NK-92 treated with Interleukin-12 subunit alpha and Interleukin-12 subunit beta, amount 100 ng/mL, for 24 hours (cell line): ENCODE data around the gene APOD.

Experiments
- DNase-seq: peaks from one replicate; lab custom pipeline; 2025; lab: John Stamatoyannopoulos, UW

The APOD gene

DNA sequence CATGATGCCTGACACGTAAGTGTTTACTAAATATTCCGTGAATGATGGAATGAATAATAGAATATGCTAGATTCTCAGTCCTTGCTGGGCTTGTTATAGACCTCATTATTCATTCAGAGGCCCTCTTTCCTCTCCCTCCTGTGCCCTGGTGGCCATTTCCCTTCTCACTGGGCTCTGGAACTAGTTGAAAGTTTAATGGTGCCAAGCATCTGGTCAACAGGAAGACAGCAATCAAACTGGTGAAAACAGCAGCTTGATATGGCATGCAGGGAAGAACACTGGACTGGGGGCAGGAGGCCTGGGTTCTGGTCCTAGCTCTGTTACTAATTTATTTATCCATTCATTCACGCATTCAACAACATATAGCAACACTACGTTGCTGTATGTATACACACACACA, 3.7 kb upstream of the APOD start:
- no peak for DNase-seq

DNA sequence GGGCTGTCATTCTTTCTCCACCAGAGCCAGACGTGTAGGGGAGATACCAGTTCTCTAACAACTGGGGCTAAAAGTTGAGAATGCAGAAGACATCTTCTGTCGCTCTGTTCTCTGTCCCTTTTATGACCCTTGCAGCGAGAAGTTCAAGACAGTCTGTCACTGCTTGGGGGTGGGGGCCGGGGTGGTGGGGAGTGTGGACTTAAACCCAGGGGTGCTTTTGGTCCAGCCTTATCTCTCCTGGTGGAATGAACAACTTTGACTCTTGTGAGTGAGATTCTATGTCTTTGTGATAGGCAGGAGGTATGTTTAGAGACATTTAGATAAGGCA, 767 bp upstream of the APOD start:
- no peak for DNase-seq

DNA sequence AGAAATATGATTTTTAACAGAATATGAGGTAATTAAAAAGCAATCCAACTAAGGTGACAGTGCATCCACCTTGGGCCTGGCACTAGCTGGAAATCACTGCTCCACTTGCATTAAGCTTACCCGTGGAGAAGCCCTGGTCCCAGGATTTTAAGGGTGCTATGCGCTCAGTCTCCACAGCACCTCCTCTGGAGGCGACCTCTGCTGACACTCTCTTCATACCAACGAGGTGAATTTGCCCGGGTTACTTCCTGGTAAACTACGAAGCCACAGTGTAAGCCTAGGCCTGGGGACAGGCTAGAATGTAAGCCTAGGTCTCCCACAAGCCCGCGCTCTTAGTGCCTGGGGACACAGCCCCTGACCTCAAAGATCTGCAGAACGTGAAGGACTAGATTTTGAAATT, 793 bp downstream of the APOD start:
- DNase-seq: no peak

DNA sequence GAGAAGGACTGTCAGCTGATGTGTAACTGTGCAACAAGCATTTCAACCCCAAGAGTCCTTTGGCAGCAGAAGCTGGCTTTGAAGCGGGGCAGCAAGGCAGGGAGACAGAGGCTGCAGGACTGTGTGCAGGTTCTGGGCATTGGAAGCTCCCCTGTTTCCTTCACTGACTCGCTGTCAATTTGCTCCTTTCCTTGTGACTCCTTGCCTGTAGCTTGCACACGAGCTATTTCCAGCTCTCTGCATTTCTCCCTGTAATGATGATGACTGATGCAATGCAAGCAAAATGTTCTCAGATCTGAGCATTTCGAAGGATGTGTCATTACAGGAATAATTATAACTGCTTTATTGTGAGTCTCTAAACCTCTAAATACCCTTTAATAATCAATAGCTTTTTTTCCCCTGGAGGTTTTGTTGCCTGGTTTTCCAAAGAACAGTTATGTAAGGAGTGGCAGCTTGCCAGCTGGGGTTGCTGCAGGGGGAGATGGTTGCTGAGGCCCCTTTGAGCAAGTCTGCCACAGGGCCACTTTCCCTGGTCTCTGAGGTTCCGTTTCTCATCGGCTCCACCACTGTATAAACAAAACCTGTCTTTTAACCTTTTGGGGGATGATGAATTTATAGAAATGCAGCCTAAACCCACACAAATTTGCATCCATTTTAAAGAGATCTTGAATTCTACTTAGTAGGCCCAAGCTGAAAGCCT, 2.8 kb downstream of the APOD start:
- no peak for DNase-seq

DNA sequence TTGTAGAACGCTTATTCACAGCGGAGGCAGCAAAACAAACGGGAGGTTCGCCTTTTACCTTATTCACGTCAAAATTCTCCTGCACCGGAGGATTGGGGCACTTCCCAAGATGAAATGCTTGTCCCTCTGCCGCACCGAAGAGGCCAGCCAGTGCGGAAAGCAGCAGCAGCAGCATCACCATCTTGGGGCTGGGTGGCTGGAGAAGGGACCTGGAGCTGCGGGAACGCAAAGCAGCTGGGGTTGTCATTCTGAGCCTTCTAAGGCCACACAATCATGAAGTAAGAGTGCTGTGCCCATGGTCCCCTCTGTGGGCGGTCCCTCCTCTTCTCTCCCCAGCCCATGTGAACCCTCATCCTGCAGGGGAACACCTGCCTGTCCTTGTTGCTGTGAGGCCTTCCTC, 4.5 kb downstream of the APOD start:
- DNase-seq: no peak

DNA sequence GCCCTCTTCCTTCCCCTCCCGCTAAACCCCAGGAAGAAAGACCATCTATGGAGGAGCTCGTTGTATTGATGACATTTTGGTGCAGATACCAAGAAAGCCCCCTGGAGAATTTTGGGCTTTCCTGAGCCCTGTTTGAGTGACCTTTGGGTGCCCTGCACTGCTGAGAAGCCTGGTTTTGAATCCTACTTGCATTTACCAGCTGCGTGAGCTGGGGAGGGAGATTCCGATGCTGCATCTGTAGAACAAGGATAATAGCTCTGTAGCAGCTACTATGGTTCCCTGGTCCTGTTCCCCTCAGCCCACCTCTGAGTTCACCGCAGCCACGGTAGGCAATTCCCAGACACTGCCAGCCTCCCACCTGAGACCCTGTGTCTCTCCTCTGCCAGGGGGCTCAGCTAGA, 5.2 kb downstream of the APOD start:
- DNase-seq: no peak

DNA sequence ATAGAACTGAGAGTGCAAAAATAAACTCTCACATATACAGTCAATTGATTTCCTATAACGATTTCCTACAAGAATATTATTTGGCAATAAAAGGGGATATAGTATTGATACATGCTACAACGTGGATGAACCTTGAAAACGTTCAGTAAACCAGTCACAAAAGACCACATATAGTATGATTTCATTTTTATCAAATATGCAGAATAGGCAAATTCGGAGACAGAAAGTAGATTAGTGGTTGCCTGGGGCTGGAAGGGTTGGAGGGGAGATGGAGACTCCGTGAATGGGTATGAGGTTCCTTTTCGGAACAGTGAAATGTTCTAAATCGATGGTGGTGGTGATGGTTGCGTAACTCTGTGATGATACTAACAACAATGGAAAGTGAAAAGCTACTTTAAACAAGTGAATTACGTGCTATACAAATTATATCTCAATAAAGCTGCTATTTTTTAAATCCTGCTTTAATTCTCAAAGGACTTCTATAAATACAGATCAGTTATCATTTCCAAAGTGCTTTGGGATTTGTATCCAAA, 6.0 kb downstream of the APOD start:
- DNase-seq: no peak

DNA sequence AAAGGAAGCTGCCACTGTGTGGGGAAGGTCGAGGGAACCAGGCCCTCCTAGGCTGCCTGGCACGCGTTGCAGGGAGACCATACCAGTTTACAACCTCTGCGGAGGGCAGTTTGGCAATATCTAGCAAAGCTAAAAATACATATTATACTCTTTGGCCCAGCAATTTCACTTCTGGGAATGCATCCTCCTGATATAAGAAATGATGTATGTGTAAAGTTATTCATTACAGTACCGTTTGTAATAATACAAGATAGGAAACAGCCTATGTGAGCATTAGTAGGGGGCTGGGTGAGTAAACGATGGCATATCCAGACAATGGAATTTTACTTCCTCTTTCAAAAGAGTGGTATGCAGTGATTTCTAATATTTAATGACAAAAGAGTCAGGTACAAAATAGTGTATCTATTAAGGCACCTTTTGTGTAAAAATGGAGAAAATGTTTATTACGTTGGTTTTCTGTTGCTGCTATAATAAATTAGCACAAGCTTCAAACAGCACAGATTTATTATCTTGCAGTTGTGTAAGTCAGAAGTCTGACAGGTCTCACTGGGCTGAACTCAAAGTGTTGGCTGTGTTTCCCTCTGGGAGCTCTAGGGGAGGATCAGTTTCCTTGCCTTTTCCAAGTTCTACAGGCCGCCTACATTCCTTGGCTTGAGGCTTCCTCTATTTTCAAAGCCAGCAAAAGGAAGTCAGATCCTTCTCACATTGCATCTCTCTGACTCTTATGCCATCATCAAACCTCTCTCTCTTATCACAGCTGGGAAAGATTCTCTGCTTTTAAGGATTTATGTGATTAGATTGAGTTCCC, 9.0 kb downstream of the APOD start:
- no peak for DNase-seq

DNA sequence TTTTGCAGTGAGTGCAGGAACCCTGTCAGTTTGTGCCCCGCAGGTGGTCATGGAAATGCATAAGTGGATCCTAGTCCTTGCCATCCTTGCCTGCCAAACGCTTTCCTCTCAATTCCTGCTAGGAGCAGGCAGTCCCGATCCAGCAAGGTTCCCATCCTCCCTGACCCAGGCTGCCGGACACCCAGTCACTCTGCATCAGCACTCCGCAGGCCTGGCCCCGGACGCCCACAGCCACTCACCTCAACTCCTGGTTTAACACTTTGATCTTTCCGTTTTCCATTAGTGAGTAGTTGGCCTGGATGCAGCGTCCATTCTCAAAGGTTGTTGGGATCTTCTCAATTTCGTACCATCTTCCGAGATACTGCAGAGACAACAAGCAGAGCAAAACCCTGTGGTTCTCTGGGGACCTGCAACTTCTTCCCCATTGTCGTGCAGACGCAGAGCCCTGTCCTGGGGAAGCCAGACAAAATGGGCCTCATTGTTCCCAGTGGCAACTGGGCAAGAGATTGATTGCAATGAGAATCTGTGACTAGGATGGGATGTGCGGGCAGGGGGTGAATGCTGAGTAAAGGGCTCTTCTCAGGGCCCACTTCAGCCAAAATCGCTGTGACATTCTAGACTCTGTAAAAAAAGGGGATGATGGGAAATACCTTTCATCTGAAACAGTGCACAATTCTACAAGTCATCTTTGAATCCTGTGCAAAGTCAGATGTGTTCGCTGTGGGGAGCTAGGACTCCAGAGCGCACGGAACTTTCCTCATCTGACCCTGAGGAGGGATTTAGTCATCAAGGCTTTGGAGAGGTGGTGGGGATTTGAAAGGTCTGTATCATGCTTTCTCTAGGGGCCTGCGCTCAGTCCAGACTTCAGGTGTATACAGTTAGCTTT, 9.9 kb downstream of the APOD start:
- no peak for DNase-seq

DNA sequence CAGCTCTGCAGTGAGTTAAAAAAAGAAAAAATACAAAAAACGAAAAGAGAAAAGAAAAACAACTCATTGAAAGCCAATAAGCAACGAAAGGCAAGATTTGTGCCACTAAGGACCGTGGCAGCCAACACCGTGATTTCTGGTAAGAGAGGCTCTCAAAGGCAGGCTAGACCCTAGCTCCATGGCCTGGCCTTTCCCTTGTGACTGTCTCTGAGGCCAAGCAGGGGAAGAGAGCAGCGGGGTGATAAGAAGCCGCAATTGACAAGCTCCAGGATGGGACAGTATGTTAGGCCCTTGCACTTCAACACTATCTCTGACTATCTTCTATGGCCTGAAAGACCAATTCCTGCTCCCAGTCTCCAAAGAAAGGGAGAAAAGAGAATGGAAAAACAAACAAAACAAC, 12.4 kb downstream of the APOD start:
- no peak for DNase-seq

DNA sequence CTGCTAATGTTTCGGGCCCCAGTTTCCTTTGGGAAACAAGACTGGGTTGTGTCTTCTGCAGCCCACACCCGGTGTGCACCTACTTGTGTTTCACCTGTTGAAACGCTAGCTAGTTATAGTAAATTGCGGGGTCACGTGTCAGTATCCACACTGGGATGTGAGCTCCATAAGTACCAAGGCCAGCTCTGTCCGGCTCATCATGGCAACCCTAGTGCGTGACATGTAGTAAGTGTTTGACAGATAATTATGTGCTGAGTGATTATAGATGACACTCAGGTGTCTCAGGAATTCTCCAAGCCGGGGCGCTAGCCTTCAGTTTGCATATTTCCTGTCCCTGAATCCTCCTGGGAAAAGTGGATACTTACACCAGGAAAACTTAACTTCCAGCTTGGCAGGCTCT, 12.8 kb downstream of the APOD start:
- DNase-seq: no peak

DNA sequence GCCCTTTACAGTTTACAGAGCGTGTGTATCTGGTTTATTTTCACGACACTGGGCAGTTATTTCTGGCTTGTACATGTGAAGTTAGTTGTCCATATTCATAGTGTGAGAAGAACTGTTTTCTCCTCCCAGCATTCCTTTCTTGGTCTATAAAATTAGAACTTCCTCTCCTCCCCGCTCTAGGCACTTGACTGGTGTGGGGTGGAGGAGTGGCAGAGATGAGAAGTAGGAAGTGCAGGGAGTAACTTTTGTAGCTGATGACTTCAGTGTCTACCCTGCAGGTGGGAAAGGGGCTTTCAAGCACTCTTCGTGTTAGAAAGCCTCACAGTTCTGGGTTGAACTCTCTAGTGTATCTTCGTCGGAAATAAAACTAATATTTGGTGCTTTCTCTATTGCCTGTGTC, 13.4 kb downstream of the APOD start:
- DNase-seq: no peak

DNA sequence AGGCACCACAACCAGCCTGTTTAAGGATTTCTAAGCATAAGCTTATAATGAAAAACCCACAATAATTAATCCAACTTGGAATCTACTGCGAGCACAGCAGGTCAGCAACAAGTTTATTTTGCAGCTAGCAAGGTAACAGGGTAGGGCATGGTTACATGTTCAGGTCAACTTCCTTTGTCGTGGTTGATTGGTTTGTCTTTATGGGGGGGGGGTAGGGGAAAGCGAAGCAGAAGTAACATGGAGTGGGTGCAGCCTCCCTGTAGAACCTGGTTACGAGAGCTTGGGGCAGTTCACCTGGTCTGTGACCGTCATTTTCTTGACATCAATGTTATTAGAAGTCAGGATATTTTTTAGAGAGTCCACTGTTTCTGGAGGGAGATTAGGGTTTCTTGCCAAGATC, 15.1 kb downstream of the APOD start:
- no peak for DNase-seq

DNA sequence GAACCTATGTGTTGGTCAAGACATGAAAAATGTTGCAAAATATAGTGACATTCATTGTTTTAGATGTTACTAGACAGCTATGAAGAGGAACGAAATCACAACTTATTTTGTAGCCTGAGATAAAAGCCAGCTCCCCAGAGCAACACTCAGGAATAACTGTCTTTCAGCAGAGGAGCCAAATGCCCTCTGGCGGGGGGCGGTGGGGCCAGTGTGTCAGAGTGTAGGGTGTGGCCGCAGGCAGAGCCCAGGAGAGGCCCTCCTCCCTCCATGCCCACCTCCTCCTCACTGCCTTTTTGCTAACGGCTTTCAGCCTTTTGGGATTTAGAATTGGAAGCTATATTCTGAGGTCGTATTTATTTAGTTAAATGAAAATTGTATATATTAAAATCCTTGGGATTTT, 16.9 kb downstream of the APOD start:
- no peak for DNase-seq

DNA sequence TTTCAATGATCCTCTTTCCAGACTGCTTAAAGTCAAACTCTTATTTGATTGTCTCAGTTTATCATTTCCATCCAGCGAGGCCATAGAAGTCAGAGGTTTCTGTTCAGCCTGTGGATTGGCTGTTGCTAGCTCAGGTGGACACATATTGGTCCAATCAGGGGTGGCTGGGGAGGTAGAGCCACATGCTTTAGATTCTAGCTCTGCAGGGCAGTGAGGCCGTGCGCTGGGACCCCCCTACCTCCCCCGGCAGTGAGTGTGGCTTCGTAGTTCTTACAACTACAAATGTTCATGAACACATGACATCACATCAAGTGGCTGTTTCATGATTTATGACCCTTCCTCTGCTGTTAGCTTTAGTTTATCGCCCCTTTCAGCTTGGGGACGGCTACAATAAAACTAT, 18.0 kb downstream of the APOD start:
- DNase-seq: no peak

DNA sequence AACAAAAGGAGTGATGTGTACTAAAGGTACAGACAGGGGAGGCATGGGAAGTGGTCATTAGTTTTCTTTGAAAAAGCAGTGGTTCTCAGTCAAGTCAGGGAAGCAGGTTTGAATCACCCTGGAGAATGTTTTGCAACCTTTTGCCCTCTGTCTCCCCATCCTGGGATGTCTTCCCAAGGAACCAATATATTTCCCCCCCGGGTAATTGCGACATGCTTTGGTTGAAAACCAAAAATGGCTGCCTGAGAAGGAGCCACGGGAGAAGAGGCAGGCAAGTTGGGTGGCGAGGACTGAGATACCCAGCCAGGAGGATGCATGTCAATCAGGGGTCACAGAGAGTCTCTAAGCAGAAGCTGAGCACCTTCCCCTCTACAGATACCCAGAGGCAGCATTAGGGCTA, 20.4 kb downstream of the APOD start:
- no peak for DNase-seq

DNA sequence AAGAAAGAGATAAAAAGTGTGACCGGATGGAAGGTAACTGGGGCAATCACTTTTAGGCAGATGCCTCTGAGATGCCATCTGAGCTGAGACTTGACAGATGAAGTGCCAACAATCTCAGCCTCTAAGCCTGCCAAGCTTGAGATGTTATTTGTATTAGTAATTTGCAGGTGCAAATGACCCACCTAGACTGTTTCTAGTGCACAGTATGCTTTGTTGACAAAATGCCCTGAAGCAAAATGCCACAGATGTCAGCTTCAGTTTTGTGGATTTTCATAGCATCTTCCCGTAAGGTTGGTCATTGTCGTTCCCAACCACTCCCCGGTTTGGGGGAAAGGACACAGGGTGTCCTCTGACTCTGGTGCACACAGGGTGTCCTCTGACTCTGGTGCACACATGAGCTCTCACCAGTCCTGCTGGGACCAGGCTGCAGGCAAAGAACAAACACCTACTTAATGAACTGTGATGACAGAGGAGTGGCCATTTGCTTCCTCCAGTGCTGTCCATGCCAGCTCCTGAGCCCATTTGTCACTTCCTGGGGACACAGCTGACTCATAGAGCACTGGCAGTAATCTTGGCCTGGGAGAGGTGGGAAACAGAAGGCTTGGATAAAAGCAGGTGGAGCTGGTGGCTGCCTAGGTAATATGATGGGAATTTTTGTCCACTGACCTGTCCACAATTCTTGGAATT, 23.9 kb downstream of the APOD start:
- DNase-seq: no peak

DNA sequence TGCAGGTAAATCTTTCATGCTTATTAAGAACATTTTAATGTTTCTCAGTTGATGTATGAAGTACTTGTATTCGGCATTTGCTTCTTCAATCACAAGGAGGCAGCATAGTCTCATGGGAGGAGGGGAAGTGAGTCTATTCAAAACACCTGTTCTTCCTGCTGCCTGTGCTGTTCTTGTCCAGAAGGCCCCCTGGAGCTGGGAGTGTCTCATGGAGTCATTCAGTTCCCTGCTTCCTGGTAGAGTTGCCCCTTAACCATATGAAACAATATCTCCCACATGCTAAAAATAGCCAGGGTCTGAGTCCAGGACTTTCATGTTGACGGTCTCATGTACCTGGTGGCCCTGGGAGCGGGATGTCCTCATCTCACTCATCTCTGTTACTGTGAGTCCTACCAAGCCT, 25.1 kb downstream of the APOD start:
- DNase-seq: no peak

DNA sequence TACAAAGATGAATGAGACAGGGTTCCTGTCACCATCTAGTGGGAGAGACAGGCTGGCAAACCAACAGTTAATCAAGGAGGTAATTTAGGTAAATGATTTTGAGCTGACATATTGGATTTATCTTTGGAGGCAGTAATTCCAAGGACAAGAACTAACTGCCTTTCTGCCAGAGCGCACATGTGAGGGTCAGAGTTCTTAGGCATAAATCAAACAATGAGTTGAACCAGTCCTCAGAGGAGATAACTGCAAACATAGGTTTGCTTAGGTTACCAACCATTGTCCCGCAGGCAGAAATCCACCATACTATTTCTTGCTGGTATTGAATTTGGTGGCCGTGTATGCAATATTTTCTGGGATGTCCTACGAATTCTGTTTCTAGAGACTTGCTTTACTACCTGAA, 26.4 kb downstream of the APOD start:
- no peak for DNase-seq

DNA sequence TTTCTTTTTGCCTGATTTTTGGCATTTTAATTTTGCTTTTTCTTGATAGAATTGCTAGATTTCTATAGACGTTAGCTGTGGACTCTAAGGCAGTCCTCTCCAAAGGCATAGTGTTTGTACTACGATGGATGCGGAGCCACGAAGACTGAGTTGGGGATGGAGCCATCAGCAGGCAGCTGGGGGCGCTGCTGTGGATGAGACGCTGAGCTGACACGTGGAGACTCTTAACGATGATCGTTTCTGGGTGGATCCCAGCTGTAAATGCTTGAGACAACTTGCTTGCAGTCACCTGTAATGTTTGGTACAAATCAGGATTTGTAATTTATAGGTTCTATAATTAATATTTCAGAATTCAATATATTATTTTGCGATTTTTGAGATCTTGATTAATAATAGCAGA, 27.4 kb downstream of the APOD start:
- DNase-seq: no peak

DNA sequence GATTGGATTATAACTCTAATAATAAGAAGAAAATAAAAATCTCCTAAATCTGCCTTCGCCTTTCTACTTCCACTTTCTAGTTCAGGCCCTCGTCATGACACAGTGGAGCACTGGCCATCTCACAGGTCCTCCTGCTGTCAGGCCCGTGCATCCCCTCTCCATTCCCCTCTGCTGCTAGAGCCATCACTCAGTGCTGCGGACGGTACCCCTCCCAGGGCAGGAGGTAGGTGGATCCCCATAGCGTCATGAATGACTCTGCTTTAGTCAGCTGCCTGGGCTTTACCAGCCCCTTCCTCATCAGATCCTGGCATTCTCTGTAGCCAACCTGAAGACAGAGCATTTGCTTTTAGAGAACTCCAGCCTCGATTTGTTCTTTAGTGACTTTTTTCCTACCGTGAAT, 28.6 kb downstream of the APOD start:
- DNase-seq: no peak

DNA sequence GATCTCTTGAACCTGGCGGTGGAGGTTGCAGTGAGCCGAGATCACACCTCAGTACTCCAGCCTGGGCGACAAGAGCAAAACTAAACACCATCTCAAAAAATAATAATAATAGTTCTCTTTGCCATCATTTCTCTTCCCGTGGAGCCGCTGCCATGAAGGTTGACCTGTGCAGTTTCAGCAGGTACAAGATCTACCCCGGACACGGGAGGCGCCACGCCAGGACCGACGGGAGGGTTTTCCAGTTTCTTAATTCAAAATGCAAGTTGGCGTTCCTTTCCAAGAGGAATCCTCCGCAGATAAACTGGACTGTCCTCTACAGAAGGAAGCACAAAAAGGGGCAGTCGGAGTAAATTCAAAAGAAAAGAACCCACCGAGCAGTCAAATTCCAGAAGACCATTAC, 29.3 kb downstream of the APOD start:
- DNase-seq: no peak
